NCI-H69 (cell line): Measurements from ENCODE around the gene ARHGAP33.
"Not testable (repeated sequence)": the region's sequence is repeated elsewhere in the genome, so short reads cannot be mapped to it uniquely, and the experiment has no call there.

Source experiments
- DNase-seq: peaks from one replicate; lab custom pipeline; 2025; lab: John Stamatoyannopoulos, UW

ARHGAP33 gene

GRCh38 chr19:35756377-35757230 lies 18.8 kb upstream of the ARHGAP33 start, which contains the start of gene HSPB6:
Gene HSPB6 (minus strand): TSS chr19:35757029. CDS start chr19:35757008, 21 bp downstream.
- DNase-seq: peak; percentile 71

- DNase-seq: peak; percentile 90
Measured at GRCh38 chr19:35757231-35757748, 18.1 kb upstream of the ARHGAP33 start.

- peak; percentile 100 for DNase-seq
Measured at GRCh38 chr19:35757749-35758608, 17.4 kb upstream of the ARHGAP33 start, which contains the start of gene PROSER3. Gene PROSER3 (plus strand): TSS chr19:35758176. CDS start chr19:35758216, 40 bp downstream.

GRCh38 chr19:35759697-35760096 lies 15.7 kb upstream of the ARHGAP33 start:
- DNase-seq: no peak

- DNase-seq: no peak
Measured at GRCh38 chr19:35760711-35761349, 14.5 kb upstream of the ARHGAP33 start.

- no peak for DNase-seq
Measured at GRCh38 chr19:35764432-35765315, 10.7 kb upstream of the ARHGAP33 start.

GRCh38 chr19:35766571-35767104 lies 8.7 kb upstream of the ARHGAP33 start:
- DNase-seq: no peak

GRCh38 chr19:35767288-35768081 lies 7.9 kb upstream of the ARHGAP33 start:
- no peak for DNase-seq

- no peak for DNase-seq
Measured at GRCh38 chr19:35768082-35768421, 7.3 kb upstream of the ARHGAP33 start.

- not testable (repeated sequence) for DNase-seq
Measured at GRCh38 chr19:35772362-35772761, 3.0 kb upstream of the ARHGAP33 start.

- DNase-seq: peak; percentile 31
Measured at GRCh38 chr19:35773020-35773806, 2.2 kb upstream of the ARHGAP33 start.

GRCh38 chr19:35774274-35775045 lies 904 bp upstream of the ARHGAP33 start:
- DNase-seq: peak; percentile 76

- DNase-seq: no peak
Measured at GRCh38 chr19:35775046-35775297, 392 bp upstream of the ARHGAP33 start.

GRCh38 chr19:35776102-35776788 lies 881 bp downstream of the ARHGAP33 start:
- DNase-seq: peak; percentile 40

GRCh38 chr19:35777086-35777841 lies 1.9 kb downstream of the ARHGAP33 start:
- no peak for DNase-seq

GRCh38 chr19:35777961-35778360 lies 2.6 kb downstream of the ARHGAP33 start:
- DNase-seq: no peak

- no peak for DNase-seq
Measured at GRCh38 chr19:35779033-35779432, 3.7 kb downstream of the ARHGAP33 start.
